ENCODE results near the gene ADAM17. TPM values are rescaled to one million over a fixed set of nuclear protein-coding genes. Genes with fewer than 3 reads are reported as not detected.

Gene ADAM17
- total and polyA plus RNA-seq, 2 of the 8 experiments (the other 6 are each of a cell fraction or from before 2014, with no cell fraction given): 6.5 to 23.5 TPM

DNA sequence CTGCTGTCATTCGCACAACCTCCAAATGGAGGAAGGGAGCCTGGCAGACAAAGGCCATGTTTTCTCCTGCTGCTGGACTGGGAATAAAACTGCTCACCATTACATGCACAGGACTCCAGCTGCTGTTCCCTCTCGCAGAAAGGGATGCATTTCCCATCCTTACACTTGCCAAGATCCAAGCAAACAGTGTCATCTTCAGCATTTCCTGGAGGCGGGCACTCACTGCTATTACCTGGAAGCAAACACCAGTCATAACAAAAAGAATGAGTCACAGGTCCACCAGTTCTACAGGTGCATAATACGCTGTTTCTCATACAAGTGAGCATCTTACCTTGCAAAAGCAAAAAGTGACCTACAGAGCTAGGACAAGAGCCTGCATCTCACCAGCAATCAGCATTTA, 58.6 kb downstream of the ADAM17 start (continued):
- TF ChIP-seq, protein P1, sequence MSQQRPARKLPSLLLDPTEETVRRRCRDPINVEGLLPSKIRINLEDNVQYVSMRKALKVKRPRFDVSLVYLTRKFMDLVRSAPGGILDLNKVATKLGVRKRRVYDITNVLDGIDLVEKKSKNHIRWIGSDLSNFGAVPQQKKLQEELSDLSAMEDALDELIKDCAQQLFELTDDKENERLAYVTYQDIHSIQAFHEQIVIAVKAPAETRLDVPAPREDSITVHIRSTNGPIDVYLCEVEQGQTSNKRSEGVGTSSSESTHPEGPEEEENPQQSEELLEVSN (IDR thresholded peaks at IDR 0.05): no peak
- TF ChIP-seq SP4 (IDR thresholded peaks at IDR 0.05; ENCODE audit: low read length): no peak
- TF ChIP-seq BCL11A (IDR thresholded peaks at IDR 0.05; ENCODE audit: low read depth in 2 of 2, low read length in 2 of 2): no peak

Measured in H1 (cell line).